ENCODE data around the gene SCN1B.

Gene SCN1B

DNA sequence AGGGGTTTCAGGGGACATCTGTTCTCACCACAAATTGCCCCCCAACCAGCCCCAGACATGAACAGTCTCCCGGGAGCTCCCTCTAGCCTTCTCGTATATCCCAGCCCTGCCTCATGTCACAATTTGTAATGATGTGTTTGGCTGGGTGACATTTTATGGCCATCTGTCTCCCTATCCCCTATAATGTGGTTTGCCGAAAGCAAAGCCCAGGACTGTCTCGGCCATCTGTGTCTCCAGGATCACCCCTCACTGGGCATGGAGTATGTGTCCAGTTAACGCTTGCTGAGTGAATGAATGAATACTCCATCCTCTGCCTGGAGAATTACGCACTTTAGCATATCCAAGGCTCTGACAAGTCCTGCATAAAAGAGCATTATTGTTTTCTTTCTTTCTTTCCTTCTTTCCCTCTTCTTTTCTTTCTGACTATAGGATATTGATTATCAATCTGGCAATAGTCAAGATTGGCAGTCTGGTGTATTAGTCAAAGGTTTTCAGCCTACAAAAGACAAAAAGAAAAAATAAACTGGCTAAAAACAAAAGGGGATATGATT, 26.3 kb downstream of the SCN1B start:
- DNase-seq (ENCODE audit: insufficient read length, low spot score): no peak
- no peak for FAIRE-seq
- no peak for TF ChIP-seq POLR2A (IDR thresholded peaks at IDR 0.05; ENCODE audit: low read depth, low read length)

- DNase-seq (ENCODE audit: insufficient read length, low spot score) (no peak), FAIRE-seq (no peak)
- no peak for TF ChIP-seq POLR2A (IDR thresholded peaks at IDR 0.05; ENCODE audit: low read depth, low read length)
These were observed 28.1 kb downstream of the SCN1B start for GRCh38 chr19:35058370-35058769.

GRCh38 chr19:35059006-35059798, 28.9 kb downstream of the SCN1B start:
- no peak for FAIRE-seq
- no peak for TF ChIP-seq POLR2A (IDR thresholded peaks at IDR 0.05; ENCODE audit: low read depth, low read length)
- DNase-seq (ENCODE audit: insufficient read length, low spot score): no peak

DNA sequence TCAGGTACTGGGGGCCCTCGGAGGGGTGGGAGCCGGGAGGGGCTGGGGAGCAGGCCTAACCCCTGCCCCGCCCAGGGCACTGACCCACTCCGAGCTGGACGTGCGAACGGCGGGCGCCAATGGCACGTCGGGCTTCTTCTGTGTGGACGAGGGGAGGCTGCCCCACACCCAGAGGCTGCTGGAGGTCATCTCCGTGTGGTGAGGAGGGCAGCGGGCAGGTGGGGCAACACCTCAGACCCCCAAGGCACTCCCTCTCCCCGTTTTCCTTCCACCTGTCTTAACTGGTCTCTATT, 29.5 kb downstream of the SCN1B start:
- TF ChIP-seq POLR2A (IDR thresholded peaks at IDR 0.05; ENCODE audit: low read depth, low read length): no peak
- FAIRE-seq: no peak

GRCh38 chr19:35060160-35060855, 30.0 kb downstream of the SCN1B start:
- DNase-seq (ENCODE audit: insufficient read length, low spot score): no peak
- no peak for TF ChIP-seq POLR2A (IDR thresholded peaks at IDR 0.05; ENCODE audit: low read depth, low read length)
- FAIRE-seq: no peak

More for the DNA sequence above, 29.5 kb downstream of the SCN1B start:
- no peak for DNase-seq (ENCODE audit: insufficient read length, low spot score)

DNA sequence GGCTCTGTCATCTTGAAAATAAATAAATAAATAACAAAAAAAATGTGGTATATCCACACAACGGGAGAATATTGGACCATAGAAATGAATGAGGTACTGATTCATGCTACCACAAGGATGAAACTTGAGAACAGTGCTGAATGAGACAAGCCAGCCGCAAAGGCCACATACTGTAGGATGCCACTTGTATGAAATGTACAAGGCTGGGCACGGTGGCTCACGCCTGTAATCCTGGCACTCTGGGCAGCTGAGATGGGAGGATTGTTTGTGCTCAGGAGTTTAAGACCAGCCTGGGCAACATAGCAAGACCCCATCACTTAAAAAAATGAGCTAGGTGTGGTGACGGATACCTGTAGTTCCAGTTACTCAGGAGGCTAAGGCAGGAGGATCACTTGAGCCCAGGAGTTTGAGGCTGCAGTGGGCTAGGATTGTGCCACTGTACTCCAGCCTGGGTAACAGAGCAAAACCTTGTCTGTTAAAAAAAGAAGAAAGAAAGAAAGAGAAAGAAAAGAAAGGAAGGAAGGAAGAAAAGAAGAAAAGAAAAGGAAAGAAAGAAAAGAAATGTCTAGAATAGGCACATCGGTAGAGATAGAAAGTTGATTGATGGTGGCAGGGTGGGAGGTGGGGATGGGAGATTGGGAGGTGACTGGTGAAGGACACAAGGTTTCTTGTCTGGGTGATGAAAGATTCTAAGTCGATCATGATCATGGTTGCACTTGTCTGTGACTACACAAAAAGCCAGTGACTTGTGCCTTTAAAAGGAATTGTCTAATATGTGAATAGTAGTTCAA, 31.5 kb downstream of the SCN1B start:
- DNase-seq (ENCODE audit: insufficient read length, low spot score) (no peak), FAIRE-seq (no peak)
- no peak for TF ChIP-seq POLR2A (IDR thresholded peaks at IDR 0.05; ENCODE audit: low read depth, low read length)

- FAIRE-seq: no peak
- TF ChIP-seq POLR2A (IDR thresholded peaks at IDR 0.05; ENCODE audit: low read depth, low read length): no peak
- DNase-seq (ENCODE audit: insufficient read length, low spot score): no peak
These were observed 32.7 kb downstream of the SCN1B start for GRCh38 chr19:35062942-35063341.

DNA sequence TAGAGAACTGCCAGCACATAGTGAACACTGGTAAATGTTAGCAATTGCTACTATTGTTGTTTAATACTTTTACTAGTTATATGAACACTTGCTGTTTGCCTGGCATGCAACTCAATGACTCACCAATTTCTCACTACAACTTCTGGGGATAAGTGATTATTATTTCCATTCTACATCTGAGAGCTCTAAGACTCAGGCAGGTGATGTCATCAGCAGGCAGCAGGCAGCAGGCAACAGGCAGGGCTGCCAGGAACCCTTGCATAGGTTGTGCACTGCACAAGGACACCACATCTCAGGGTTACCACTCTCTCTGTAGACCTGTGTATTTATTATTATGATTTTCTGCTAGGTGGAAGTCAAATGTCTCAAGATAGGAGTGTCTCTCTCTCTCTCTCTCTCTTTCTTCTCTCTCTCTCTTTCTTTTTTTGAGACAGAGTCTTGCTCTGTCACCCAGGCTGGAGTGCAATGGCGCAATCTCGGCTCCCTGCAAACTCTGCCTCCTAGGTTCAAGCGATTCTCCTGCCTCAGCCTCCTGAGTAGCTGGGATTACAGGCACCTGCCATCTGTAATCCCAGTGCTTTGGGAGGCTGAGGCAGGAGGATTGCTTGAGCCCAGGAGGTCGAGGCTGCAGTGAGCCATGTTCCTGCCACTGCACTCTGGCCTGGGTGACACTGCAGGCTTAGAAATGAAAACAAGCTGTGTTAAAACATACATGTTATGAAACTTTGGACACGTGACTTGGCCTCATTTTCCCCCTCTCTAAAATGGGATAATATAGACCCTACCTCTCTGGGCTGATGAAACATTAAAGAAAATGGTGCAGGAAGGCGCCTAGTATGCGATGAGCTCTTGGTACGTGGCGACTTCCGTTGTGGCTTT, 33.9 kb downstream of the SCN1B start:
- DNase-seq (ENCODE audit: insufficient read length, low spot score) (peak; percentile 74), FAIRE-seq (peak; percentile 50)
- TF ChIP-seq POLR2A (IDR thresholded peaks at IDR 0.05; ENCODE audit: low read depth, low read length): no peak

GRCh38 chr19:35065574-35065973, 35.3 kb downstream of the SCN1B start:
- no peak for FAIRE-seq
- TF ChIP-seq POLR2A (IDR thresholded peaks at IDR 0.05; ENCODE audit: low read depth, low read length): no peak
- no peak for DNase-seq (ENCODE audit: insufficient read length, low spot score)

- no peak for TF ChIP-seq POLR2A (IDR thresholded peaks at IDR 0.05; ENCODE audit: low read depth, low read length)
- DNase-seq (ENCODE audit: insufficient read length, low spot score): no peak
- no peak for FAIRE-seq
These were observed 35.9 kb downstream of the SCN1B start for GRCh38 chr19:35066121-35066520.

DNA sequence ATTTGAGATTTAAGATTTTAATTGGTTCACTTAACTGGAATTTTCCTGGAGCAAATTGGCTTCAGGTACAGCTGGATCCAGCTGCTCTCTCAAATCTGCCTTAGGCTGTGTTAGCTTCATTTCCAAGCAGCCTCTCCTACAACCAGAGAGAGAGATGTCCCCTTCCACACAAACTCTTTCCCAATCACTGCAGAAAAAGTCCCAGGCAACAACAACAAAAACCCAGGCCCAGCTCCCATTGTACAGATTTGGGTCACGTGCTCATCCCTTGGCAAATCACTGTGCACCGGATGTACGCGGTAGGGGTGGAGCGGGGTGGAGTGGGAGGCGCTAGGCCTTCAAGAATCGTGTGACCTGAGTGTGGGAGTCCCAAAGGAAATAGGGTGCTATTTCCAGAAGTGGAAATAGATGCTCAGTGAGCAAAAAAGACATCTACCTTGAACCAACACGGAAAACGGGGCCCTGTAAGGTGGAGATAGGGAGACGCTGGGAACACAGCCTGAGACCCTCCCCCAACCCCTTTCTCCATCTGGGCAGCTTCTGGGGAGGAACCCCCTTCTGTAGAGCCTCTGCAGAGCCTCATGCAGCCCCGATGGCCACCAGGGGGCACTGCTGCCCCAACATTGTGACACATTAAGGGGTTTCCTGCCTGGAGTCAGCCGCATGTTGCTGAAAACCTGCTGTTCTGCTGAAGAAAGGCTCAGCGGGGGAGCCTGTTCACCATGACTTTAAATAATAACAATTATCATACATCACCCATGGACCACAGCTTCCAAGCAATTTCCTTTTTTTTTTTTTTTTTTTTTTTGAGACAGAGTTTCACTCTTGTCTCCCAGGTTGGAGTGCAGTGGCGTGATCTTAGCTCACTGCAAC, 36.7 kb downstream of the SCN1B start:
- FAIRE-seq: peak; percentile 62
- TF ChIP-seq POLR2A (IDR thresholded peaks at IDR 0.05; ENCODE audit: low read depth, low read length): no peak

GRCh38 chr19:35068941-35069634, 38.8 kb downstream of the SCN1B start:
- FAIRE-seq: no peak

More for the DNA sequence above, 36.7 kb downstream of the SCN1B start:
- peak; percentile 93 for DNase-seq (ENCODE audit: insufficient read length, low spot score)

More at GRCh38 chr19:35068941-35069634, 38.8 kb downstream of the SCN1B start:
- no peak for DNase-seq (ENCODE audit: insufficient read length, low spot score)
- TF ChIP-seq POLR2A (IDR thresholded peaks at IDR 0.05; ENCODE audit: low read depth, low read length): no peak

Data from H54 (cell line).